Pulmonary artery endothelial cell (primary cell): ENCODE results near the gene PALD1. TPM values are rescaled to one million over a fixed set of nuclear protein-coding genes. Genes with fewer than 3 reads are reported as not detected.

ENCODE experiments used
- DNase-seq: peaks from one replicate; pipeline ENCODE4 v3.0.0-alpha.2; 2011; ENCODE audit warnings: low read depth, low spot score
- total RNA-seq: library from RNA; depleted of rRNA; stranded (reverse); fragments of >200 nt; gene quantifications from 2 replicates; pipeline ENCODE4 v1.2.3, GENCODE V29; 2014

PALD1 gene
- total RNA-seq, 1 donor from 2014 or later: 90.4 TPM

DNA sequence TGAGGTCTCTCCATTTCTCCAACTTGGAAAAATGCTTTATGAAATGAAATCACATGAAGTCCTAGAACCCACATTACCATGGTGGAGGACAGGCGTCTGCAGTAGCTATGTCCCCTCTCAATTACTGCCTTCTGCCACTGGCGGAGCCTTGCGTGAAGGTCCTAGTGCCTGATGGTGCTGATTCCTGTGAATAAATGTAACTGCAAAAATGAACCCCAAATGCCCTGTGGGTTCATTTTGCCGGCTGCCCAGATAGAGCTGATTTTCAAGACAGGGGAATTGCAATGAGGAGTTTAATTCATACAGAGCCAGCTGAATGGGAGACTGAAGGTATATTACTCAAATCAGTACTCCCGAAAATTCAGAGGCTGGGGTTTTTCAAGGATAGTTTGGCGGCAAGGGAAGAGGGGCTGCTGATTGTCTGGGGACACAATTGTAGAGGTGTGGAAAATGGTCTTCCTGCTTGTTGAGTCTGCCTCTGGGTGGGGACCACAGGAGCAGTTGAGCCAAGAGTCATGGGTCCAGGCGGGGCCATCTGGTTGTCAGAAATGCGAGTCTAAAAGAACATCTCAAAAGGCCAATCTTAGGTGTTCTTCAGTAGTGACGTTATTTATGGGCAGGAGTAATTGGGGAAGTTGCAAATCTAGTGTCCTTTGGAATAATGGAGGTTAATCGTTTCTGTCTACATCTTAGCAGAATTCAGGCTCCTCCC is 110.4 kb downstream of the PALD1 start:
- no peak for DNase-seq

DNA sequence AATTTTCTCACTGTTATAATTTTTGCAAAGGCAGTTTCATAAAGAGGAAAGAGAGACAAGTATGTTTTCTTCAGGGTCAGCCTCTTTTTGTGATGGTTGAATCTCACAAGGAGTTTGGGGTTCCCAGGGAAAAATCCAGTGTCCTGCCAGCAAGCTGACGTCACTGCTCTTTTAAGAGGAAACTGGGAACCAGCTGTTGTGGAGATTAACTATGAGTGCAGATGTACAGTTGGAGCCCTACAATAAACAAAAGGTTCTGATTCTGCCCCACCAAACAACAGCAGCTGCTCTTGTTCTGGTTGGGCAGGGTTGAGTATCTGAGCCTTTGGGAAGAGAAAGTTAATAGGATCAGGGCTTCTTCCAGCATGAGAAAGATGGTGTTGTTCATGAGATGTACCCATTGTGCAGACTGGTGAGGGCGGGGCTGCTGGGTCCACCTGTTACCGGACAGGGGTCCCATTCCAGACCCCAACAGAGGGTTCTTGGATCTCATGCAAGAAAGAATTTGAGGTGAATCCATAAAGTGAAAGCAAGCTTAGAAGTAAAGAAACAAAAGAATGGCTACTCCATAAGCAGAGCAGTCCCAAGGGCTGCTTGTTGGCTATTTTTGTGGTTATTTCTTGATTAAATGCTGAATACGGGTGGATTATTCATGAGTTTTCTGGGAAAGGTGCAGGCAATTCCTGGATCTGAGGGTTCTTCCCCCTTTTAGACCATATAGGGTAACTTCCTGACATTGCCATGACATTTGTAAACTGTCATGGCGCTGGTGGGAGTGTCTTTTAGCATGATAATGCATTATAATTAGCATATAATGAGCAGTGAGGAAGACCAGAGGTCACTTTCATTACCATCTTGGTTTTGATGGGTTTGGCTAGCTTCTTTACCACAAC is 111.4 kb downstream of the PALD1 start:
- no peak for DNase-seq

DNA sequence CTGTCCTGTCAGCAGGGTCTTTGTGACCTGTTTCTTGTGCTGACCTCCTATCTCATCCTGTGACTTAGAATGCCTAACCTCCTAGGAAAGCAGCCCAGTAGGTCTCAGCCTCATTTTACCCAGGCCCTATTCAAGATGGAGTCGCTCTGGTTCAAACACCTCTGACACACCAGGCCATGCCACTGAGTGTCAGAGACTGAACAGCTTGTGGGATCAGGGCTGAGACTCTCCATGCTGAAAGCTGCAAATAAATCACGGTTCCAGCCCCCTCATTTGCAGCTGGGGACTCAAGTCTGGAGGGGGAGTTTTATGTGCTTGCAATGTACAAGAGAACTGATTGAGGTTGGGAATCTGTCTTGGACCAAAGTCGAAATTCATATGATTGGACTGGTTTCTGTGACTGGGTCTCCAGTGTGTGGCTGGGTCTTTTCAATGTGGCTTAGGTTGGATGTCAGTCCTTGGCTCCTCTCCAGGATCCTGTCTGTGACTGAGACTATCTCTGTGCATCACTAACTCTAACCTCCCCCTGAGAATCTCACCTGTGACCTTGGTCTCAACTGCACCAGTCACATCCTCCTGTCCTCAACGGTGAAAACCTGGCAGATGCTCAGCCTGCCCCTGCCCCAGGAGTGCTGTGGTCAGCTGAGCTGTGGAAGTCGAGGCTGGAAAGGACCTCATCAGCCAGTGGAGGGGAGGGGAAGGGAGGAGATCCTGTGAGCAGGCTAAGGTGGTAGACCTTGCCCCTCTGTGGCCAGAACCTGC is 112.3 kb downstream of the PALD1 start:
- DNase-seq: no peak

DNA sequence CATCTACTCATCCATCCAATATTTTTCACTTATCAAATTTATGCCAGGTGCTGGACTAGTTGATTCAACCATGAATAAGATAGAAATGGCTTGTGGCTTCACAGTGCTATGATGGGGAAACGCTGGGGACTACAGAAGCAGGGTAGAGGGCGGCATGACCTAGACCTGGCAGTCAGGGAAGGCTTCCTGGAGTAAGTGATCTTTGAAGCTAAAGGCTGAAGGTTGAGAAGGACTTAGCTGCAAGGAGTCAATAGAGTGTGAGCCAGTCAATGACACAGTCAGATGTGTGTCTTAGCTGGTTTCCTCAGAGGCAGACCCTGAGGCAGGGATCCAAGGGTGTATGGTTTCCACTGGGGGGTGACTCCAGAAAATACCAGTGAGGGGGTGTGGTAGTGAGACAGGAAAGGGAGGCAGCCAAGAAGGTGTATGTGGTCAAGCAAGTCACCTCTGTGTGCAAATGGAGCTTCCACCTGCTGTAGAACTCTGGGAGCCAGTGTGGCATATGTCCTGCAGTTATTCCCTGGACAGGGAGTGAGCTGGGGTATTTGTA is 113.7 kb downstream of the PALD1 start:
- DNase-seq: no peak

DNA sequence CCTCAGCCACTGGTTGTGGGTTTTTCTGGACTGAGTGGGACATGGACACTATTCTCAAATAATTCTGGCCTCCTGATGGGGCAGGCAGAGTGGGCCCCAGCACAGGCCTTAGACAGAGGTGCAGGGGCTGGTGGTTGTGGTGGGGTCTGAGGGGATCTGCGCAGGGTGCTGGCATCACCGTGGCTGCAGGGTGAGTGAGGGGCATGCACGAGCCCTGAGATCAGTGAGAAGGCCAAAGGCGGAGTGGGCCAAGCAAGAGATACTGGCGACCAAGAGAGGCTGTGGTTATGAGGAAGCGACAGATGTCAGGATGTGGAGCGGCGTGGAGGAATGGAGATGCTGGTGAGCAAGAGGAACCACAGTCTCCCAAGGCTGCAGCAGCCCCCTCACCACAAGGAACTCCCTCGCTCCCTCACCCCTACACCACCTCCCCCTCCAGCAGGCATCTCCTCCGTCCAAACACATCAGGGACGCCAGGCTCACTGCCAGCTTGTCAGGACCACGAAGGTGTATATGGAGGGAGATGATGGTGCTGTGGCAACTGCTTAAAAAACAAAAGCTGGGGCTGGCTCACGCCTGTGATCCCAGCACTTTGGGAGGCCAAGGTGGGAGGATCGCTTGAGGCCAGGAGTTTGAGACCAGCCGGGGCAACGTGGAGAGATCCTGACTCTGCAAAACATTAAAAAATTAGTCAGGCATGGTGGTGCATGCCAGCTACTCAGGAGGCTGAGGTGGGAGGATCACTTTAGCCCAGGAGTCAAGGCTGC is 114.4 kb downstream of the PALD1 start:
- no peak for DNase-seq

DNA sequence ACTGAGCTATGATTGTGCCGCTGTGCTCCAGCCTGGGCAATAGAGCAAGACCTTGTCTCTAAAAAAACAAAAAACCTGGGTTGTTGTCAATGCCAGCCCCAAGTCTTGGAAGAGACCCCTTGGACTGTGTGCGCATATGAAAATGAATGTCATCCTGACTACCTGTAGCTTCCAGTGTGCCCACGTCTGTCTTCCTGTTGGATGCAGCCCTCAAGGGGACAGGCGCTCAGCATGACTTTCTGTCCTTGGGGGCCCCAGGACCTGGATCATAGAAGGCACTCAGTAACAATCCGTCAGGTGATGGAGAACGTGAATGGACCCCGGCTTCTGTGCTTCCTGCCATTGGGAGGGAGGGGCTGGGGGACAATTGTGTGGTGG is 114.9 kb downstream of the PALD1 start:
- DNase-seq: no peak

DNA sequence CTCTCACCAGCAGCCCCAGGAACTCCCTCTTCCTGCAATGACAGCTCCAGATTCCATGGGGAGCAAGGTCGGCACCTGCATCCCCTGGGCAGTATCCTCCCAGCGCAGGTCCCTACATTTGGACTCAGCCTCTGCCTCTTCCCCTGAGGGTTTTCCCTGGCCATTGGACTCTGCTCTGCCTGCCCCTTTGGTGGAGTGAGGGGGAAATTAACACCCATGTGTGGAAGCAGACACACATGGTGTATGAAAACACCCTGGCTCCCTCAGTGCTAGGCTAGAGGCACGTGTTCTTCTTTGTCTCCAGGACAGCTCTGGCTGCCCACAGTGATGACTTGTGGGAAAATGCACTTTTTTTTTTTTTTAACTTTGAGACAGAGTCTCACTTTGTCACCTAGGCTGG is 115.6 kb downstream of the PALD1 start:
- no peak for DNase-seq

DNA sequence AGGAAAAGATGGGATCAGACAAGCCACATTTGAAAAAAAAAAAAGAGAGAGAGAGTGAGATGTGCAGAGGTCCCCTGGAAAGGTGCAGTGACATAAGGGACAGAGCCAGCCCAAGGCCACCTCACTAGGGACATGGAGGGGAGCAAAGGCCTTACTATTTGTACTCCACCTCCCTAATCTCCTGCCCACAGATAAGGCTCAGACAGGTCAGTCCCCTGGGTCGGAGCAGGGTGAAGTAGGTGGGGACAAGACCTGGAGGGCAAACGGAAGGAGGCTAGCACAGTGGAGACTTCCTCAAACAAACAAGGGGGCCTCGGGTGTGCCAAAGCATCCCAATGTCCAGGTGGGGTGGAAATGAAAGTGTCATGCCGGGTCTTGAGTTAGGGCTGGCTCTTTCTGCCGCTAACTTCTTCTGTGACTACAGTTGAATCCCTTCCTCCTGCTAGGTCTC is 117.0 kb downstream of the PALD1 start:
- DNase-seq: no peak

DNA sequence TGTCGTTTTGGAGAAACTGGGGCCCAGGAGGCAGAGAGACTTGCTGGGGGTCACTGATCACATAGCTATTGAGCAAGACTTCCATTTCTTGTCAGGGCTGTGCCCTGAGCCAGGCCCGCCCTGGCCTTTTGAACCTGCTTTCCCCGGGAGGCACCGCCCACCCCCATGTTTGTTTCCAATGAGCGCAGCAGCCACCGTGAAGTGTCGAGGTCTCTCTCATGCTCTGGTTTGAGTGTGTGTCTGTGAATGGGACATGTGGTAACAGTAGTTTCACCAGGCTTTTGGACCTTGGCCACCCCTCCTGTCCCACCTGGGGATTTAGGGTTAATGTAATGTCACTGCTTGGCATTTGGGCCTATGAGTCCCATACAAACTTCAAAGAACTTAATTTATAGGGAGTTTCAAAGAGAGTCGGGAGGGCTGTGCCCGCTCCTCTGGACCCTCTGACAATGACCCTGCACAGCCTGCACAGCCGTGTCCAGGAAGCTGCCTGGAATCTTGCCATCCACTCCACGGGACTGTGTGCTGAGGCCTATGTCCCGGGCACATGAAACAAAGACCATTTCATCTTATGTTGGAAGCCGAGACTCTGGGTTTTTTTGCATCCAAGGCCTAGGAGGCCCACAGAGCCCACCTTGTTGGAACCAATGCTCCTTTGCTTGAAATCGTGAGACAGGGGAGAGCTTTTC is 117.7 kb downstream of the PALD1 start:
- DNase-seq: no peak

DNA sequence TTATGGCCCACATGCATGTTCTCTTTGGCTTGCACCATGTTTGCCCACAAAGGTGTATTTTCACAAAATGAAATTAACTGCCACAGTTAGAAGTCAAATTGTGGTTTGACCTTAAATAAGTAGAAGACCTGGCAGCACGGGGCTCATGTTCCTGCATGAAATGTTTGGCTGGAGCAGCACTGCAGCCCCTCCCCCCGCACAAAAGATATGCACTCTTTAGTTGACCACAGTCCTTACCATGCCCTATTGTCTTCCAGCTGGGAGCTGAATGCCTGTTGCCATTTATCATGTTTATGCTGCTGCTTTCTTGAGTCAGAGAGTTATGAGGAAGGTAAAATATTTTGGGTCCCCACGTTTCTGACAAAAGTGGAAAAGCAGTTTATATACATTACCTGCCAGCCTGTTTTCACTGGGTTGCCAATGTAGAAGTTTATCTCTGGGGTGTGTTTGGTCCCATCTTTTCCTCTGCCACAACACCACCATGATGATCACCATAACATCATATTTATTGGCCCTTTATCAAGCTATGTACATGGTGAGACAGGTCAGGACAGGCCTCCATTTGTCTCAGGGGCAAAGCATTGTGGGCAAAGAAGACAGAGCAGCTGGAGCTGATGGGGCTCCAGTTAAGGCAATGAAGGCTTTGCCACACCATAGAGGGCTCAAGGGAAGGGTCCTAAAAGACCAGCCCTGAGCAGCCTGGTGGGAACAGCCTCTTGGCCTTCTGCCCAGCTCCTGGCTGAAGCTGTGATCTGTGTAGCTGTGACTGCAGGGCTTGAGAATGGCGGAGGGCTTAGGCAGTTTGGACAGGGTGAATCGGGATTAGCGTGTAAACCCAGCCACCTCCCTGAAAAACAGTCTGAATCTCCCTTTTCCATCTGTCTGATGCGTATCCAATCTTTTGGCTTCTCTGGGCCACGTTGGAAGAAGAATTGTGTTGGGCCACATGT is 118.6 kb downstream of the PALD1 start:
- DNase-seq: no peak

DNA sequence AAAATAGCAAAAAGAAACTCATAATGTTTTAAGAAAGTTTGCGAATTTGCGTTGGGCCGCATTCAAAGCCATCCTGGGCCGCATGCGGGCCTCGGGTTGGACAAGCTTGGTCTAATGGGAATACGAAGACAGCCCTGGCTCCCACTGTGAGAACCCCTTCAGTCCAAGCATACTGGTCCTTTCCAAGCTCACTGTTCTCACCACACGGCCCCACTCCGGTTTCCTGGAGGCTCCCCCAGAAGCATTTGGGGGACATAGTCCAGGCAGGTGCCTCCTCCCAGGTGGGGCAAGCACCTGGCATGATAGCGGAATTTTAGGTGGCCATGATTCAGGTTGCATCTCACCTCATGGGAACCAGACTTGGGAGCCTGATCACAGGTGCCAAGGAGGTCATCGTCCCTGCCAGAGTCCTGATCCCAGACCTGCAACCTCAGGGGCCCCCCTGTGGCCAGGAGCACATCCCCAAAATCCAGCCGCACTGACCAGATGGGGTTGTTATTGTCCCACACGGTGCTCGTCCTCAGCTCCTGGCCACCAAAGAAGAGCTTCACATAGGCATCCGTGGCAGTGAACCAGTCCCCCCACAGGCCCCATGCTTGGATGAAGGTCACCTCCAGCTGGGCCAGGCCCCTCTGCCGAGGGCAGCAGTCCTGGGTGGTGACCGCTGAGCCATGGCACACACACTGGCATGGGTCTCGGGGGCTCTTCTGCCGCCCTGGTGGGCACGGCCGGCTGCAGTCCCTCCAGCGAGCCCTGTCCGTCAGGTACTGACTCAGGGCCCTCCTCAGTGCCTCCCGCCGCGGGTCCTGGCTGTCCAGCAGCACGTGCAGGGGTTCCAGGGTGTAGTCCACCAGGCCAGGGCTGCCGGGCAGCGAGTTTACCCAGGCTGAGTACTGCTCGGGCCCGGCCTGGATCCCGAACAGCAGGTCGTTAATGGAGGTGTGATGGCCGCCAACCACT is 119.6 kb downstream of the PALD1 start:
- DNase-seq: no peak

DNA sequence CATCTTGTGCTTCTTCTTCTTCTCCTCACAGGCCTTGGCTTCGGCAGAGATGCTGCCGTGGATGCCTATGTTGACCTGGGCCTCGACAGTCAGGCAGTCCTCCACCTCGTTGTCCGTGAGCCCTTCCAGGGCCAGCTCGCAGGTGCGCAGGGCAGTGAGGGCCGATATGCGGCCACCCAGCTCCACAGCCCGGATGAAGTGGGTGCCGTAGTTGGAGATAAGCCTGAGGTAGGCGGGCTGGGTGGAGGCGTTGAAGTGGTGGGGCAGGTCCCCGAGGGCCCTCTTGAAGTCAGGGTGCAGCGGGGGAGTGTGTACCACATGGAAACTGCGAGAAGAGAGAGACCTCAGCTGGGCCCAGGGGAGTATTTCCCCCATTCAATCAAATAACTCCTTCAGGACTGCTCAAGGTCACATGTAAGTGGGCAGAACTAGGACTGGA is 120.3 kb downstream of the PALD1 start:
- no peak for DNase-seq

DNA sequence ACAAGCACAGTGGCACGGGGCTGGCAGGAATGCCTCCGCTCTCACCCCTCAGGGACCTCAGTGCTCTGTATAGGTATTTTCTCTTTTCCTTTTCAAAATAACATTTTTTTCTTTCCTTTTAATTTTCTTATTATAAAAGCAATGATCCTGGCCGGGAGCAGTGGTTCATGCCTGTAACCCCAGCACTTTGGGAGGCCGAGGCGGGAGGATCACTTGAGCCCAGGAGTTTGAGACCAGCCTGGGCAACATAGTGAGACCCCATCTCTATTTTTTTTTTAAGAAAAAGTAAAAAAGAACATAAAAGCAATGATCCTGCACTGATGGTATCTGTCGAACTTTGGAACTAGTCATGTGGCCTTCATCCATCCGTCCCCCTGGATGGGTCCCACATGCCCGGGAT is 120.8 kb downstream of the PALD1 start:
- DNase-seq: no peak

DNA sequence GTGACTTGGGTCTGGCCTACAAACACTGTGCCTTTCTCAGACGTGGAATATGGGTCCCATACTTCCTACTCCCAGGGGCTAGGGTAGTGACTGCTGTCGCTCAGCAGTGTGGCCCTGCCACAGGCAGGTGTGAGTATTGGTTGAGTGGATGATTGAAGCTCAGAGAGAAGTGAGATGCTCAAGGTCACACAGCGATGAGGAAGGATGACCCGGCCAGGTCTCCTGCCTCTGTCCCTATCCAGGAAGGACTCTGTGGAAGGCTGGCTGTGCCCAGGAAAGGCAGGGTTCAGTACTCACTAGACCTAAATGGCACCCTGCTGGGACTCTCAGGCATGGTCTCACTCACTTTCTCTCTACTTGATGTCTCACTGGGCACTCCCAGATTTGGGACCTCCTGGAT is 121.2 kb downstream of the PALD1 start:
- no peak for DNase-seq

DNA sequence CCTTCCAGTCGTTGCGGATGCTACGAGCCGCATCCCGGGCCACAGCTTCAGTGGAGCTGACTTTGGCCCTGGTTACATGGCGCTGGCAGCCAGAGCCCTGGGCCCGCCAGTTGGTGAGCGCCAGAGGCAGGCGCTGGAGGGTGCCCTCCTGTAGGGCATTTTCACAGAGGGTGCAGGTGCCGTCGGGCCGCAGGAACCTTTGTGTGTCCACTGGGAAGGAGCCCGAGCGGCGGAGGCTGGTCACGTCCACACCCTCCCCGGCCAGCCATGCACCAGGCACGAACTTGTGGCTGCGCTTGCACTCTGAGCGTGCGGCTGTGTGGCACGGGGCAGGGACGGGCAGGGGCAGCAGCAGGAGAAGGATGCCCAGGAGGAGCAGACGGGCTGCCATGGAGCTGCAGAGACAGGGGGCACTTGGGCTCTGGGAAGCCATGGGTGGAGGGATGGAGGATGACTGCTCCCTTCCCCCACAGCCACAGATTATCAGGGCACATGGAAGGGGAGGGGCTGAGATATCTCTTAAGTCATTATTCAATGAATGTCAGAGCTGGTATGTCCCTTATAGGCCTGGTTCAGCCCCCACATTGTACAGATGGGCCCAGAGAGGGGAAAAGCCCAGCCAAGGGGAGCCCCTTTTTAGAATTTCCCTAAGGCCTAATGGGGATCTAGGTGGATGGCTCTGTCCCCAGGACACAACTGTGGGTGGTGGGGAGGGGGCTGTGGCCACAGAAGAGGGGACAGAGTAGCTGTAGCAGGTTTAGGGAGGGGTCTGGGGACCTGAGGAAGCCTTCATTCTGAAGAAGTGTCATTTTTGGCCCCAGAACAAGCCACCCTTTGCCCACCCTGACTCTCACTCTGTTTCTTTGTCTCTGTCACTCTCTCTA is 122.2 kb downstream of the PALD1 start:
- DNase-seq: no peak

DNA sequence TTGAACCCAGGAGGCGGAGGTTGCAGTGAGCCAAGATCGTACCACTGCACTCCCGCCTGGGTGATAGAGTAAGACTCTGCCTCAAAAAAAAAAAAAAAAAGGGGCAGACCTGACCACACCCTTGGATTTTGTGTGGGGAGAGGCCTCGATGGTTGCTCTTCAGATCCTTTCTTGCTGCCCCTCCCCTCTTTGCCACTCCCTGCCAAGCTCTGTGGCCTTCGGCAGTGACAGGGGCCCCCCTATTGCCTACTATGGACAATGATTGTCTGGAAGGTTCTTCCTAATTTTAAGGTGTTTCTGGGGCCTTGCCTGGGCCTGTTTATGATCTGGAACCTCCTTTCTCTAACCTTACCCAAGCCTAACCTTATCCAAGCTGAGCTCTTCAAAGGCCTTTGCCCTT is 123.2 kb downstream of the PALD1 start:
- no peak for DNase-seq
